Lower leg skin (tissue), 4 donors: ENCODE data around the gene EHMT1. TPM values are rescaled to one million over a fixed set of nuclear protein-coding genes. Genes with fewer than 3 reads are reported as not detected.
"Not testable (repeated sequence)": the region's sequence is repeated elsewhere in the genome, so short reads cannot be mapped to it uniquely, and the experiment has no call there.

Source experiments
- DNase-seq, 2 donors: peaks; one replicate each; pipeline ENCODE4 v3.0.0-alpha.2; 2019; ENCODE audit warnings: low spot score in 2 of 2
- H3K4me3 ChIP-seq: fragments of 200-600 bp; sonication (generic); 2 replicates; pipeline ENCODE4 v1.5.1; 2017; ENCODE audit warnings: mild to moderate bottlenecking, low read depth; ENCODE audit not compliant: poor library complexity, severe bottlenecking
- POLR2A ChIP-seq, 2 donors: fragments of 450-650 bp; IDR thresholded peaks; one replicate each; pipeline ENCODE4 v1.6.1; 2016 to 2017; ENCODE audit warnings: antibody characterized with exemption in 2 of 2, mild to moderate bottlenecking in 1 of 2, moderate library complexity in 1 of 2
- WGBS, 2 donors: methylation state at CpG; one replicate each; pipeline ENCODE4 v1.1.5; 2018; 5-methylcytosine and 5-hydroxymethylcytosine counted together
- intact Hi-C: fragments of 100-400 bp; cut with DNase I; formaldehyde crosslinking; loops from one replicate; pipeline ENCODE4 v1.15.0; 2023; ENCODE audit warnings: low total_unique reads
- total RNA-seq, 4 donors: library from RNA; depleted of rRNA; stranded (reverse); fragments of >200 nt; gene quantifications; one replicate each; pipeline ENCODE4 v1.1.0, GENCODE V29; 2016
- TF ChIP-seq, protein P1 (sequence below), 3 donors: fragments of 450-650 bp; IDR thresholded peaks; one replicate each; pipeline ENCODE4 v1.5.1; 2016; ENCODE audit warnings: antibody characterized with exemption in 3 of 3, mild to moderate bottlenecking in 3 of 3, moderate library complexity in 2 of 3

The EHMT1 gene
- total RNA-seq, 4 donors from 2014 or later = 64.2 to 128 (median 73.2) TPM

DNA sequence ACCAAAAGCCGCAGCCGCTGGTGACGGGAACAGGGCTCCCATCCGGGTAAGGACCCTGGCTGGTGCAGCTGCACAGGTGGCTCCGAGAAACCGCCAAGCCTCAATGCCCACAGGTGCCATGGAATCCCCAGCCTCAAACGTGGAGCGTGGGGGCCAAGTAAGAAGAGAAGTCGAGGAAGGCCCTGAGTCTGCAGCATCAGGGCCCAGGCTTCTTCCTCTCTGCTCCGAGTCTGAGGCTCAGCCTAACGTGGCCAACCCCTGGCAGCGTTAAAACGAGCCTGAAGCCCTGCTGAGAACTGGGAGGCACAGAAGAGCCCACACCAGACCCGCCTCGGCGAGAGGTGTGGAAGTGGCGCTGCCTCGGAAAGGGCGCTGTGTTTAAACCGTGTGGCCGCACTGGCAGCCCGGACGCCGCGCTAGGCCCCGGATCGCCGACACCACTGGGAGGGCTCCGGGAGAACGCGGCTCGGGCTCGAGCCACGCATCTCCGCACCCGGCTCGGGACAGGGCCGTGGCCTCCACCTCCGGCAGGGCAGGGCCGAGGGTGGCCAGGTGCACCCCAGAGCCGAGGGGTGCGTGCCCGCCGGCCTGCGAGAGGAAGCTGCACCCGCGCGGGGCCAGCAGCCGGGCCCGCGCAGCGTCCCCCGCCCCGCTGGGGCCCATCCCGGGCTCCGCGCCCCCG, 29.2 kb upstream of the EHMT1 start:
- H3K4me3 ChIP-seq = peak overlapping the region; percentile 50
- no peak for TF ChIP-seq POLR2A (IDR thresholded peaks at IDR 0.05)
- TF ChIP-seq, protein P1, sequence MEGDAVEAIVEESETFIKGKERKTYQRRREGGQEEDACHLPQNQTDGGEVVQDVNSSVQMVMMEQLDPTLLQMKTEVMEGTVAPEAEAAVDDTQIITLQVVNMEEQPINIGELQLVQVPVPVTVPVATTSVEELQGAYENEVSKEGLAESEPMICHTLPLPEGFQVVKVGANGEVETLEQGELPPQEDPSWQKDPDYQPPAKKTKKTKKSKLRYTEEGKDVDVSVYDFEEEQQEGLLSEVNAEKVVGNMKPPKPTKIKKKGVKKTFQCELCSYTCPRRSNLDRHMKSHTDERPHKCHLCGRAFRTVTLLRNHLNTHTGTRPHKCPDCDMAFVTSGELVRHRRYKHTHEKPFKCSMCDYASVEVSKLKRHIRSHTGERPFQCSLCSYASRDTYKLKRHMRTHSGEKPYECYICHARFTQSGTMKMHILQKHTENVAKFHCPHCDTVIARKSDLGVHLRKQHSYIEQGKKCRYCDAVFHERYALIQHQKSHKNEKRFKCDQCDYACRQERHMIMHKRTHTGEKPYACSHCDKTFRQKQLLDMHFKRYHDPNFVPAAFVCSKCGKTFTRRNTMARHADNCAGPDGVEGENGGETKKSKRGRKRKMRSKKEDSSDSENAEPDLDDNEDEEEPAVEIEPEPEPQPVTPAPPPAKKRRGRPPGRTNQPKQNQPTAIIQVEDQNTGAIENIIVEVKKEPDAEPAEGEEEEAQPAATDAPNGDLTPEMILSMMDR (IDR thresholded peaks at IDR 0.05) = no peak
- no peak for DNase-seq
- intact Hi-C loops = no loop called here
- 7 to 11% methylated on average over 18 to 34 of the region's 58 CpGs for WGBS, 2 donors

DNA sequence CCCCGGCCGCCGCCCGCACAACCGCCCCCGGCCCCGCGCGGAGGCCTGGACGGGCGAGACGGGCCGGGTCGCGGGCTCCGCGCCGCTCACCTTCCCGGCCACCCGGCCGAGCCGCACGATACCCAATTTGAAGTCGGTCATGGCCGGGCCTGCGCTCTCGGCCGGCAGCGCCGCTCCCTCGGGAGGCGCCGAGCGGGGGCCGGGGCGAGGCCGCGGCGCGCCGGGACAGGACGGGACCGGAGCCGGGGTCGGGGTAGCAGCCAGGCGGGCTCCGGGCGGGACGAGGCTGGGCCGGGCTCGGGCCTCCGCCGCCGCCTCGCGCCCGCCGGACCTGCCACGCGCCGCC, 28.7 kb upstream of the EHMT1 start:
- TF ChIP-seq, protein P1 (IDR thresholded peaks at IDR 0.05) = no peak
- no peak for TF ChIP-seq POLR2A (IDR thresholded peaks at IDR 0.05)
- WGBS, 2 donors = 0% methylated on average over 18 of the region's 61 CpGs; no CpG with 5 or more reads in 1 of the 2 donors
- intact Hi-C loops = no loop called here
- H3K4me3 ChIP-seq = peak overlapping the region; percentile 50
- DNase-seq = no peak

DNA sequence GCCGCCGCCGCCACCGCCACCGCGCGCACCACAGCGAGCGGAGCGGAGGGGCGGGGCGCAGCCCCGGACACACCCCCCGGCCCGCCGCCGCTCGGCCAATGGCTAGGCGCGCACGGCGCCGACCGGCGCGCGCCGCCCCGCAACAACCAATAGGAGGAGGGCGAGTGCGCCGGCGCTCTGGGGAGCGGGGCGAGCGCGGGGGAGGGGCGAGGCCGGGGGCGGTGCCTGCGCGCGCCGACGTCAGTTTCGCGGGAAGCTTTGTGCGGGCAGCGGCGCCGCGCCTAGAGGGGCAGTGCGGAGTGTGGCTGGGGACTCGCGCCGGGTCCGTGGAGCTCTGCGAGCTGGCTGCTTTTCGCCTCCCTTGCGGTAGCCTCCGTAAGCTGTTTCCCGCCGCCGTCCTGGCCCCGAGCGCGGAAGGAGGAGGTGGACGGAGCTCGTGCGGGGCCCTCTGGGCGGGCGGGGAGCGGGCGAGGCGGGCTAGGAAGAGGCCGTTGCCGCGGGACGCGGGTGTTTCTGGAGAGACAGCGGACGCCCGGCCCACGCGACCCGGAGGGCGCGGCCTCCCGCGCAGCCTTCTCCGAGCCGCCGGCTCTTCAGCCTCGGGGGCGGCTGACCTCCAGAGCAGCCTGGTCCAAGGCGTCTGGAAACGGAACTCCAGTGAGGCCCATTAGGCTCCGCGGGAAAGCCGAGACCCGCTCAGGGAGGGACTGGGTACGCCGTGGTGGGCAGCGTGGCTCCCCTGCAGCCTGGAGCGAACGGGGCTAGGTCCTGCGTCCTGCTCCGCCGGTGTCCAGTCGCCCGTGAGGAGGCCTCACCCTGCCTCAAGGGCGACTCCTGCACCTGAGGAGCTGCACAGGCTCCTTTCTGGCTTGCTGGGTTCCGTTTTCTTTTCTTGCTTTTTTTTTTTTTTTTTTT, 28.1 kb upstream of the EHMT1 start, which contains the start of gene ZMYND19:
TSS of gene ZMYND19 (minus strand) at position 44 of the 915 bp plus-strand sequence. CDS start 249 bp downstream, outside the sequence.
- TF ChIP-seq POLR2A (IDR thresholded peaks at IDR 0.05) = no peak
- TF ChIP-seq, protein P1 (IDR thresholded peaks at IDR 0.05) = no peak
- intact Hi-C loops = no loop called here
- WGBS, 2 donors = 1% methylated on average over 29 to 76 of the region's 113 CpGs
- peak within 1 kb of the TSS; percentile 58 for H3K4me3 ChIP-seq
- DNase-seq = peak; percentile 78 to 95

DNA sequence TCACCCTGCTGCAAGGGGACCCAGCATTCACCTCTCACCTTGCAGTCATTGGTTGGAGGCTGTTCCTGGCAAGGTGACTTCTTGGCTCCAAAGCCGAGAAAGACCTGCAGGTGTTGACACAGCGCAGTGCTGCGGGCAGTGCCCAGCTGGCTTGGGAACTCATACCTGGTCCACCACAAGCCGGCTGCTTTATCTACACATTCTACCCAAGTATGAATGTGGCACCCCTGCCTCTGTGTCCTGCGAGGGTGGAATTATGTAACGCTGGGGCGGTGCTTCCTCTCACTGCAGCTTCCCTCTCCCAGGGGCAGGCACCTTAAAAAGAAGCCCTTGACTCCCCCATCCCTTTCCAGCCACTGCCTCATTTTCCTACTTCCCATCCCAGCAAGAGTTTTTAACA, 26.0 kb upstream of the EHMT1 start:
- no peak overlapping the region for H3K4me3 ChIP-seq
- 65 to 77% methylated on average over 7 of the region's 7 CpGs for WGBS, 2 donors
- no peak for TF ChIP-seq POLR2A (IDR thresholded peaks at IDR 0.05)
- TF ChIP-seq, protein P1 (IDR thresholded peaks at IDR 0.05) = no peak
- no peak for DNase-seq
- intact Hi-C loops = no loop called here

DNA sequence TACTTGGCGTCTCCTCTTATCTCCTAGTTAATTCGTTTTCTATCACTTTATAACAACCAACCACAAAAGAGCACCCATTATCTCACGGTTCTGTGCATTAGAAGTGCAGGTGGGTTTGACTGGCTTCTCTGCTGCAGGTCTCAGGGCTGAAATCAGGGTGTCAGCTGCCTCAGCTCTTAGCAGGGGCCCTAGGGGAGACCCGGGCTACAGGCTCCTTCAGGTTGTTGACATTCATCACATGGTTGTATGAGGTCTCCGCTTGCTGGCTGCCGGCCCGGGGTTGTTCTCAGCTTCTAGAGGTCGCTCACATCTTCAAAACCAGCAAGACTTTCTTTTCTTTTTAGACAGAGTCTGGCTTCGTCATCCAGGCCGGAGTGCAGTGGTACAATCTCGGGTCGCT, 25.6 kb upstream of the EHMT1 start:
- intact Hi-C loops = no loop called here
- 87 to 88% methylated on average over 12 of the region's 12 CpGs for WGBS, 2 donors
- TF ChIP-seq, protein P1 (IDR thresholded peaks at IDR 0.05) = no peak
- TF ChIP-seq POLR2A (IDR thresholded peaks at IDR 0.05) = no peak
- no peak for DNase-seq
- no peak overlapping the region for H3K4me3 ChIP-seq

DNA sequence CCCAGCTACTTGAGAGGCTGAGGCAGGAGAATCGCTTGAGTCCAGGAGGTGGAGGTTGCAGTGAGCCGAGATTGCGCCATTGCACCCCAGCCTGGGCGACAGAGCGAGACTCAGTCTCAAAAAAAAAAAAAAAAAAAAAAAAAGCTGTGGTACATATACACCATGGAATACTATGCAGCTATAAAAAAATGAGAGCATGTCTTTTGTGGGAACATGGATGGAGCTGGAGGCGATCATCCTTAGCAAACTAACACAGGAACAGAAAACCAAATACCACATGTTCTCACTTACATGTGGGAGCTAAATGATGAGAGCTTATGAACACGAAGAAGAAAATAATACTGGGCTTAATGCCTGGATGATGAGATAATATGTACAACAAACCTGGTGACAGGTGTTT, 22.2 kb upstream of the EHMT1 start:
- DNase-seq, H3K4me3 ChIP-seq, intact Hi-C loops: not testable (repeated sequence)
- WGBS, 2 donors = 87 to 93% methylated on average over 7 of the region's 7 CpGs
